GM18498 (cell line): Measurements from ENCODE around the gene KIAA0232.

Experiments
- ATAC-seq: cut with Tn5 transposase; IDR thresholded peaks from one replicate; pipeline ENCODE4 v1.9.1; 2021; ENCODE audit warnings: mild to moderate bottlenecking, moderate library complexity; ENCODE audit not compliant: unreplicated experiment

KIAA0232 gene

DNA sequence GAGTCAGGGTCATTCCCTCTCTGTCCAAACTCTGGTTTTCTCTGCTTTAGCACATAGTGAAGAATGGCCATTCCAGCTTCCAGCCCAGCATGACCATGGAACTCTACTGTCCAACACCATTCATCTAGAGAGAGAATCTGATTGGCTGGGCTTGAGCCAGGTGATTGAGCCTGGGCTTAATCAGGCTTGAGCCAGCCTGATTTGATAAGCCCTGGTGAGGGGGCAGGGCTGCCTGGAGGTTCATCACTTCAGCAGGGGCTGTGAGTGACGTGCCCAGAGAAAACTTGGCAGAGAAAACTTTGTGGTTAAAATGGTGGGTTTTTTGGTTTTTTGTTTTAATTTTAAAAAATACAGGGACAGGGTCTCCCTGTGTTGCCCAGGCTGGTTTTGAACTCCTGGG is 62.5 kb downstream of the KIAA0232 start:
- no peak for ATAC-seq

DNA sequence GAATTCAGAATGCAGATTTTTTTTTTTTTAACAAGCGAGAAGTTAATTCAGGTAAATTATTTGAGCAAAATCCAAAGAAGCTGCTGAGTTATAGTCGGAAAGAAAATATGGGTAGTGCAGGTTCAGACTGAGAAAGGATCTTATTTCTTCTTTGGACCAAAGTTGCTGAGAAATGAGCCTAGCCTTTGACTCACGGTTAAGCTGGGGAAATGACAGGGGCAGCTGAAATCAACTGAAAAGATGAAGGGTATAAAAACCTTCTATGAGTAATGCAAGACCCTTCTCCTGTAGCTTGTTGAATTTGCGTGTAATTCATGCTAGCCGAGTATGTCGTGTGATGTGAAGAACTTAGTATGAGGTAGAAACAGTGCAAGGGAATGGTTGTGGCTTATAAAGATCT is 63.0 kb downstream of the KIAA0232 start:
- ATAC-seq = no peak

DNA sequence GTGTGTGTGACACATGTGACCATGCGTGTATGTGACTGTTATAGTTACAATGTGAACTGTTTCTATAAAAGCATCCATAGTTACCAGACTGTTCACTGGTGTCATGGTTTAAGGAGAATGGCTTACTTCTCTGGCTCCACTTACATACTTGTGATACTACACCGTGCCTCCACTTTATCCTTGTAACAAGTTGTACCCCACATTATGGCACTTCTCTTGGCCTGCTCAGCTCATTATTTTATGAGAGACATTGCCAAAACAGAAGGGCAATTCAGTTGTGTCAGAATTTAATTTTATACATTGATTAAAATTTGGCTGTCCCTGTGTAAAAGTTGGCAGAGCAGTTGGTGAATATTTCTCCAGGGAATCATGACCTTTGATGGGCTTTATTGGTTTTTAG is 64.7 kb downstream of the KIAA0232 start:
- ATAC-seq = no peak

DNA sequence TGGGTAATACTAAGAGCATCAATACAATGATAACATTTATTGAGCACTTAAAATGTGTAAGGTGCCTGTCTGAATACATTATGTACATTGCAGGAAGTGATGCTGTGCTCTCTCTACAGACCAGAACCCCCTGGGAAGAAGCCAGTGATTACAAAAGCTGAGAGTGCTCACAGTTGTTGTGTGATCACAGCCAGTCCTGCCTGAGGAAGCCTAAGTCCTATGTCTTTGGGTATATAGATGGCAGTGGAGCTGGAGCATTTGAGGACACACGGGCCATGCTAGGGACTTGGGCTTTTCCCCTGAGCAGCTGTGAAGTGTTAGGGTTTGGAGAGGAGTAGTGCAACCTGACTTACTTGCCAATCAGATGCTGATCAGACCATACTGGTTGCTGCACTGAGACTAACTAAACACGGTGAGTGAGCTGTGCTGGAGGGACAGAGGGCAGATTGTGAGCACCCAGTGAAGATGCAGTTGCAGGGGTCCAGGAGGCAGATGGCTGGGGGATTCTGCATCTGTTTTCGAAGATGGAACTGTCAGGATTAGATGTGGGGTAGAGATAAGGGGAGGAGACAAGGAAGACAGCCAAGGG is 66.3 kb downstream of the KIAA0232 start:
- no peak for ATAC-seq

DNA sequence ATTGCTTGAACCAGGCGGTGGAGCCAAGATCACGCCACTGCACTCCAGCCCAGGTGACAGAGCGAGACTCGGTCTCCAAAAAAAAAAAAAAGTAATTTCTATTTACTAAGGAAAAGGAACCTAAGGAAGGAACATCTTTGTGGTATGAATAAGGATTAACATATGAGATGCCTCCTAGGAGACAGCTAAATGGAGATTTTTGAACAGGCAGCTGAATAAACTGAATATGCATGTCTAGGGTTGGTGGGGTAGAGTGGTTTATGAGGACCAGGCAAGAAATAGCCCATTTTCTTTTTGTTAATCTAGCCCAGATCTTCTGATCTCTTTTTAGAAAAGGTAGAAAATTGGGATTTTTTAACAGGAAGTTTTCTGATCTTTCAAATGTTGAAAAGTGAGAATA is 67.2 kb downstream of the KIAA0232 start:
- ATAC-seq = no peak

DNA sequence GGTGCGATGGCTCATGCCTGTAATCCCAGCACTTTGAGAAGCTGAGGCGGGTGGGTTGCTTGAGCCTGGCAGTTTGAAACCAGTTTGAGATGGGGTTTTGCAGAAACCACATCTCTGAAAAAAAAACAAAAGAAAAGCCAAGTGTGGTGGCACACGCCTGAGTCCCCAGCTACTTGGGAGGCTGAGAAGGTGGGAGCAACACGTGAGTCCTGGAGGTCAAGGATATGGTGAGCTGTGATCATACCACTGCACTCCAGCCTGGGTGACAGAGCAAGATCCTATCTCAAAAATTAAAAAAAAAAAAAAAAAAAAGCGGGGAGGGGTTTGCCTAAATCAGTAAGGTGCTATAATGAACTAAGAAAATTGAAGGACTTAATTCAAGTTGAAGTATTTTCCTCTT is 68.9 kb downstream of the KIAA0232 start:
- ATAC-seq = no peak

DNA sequence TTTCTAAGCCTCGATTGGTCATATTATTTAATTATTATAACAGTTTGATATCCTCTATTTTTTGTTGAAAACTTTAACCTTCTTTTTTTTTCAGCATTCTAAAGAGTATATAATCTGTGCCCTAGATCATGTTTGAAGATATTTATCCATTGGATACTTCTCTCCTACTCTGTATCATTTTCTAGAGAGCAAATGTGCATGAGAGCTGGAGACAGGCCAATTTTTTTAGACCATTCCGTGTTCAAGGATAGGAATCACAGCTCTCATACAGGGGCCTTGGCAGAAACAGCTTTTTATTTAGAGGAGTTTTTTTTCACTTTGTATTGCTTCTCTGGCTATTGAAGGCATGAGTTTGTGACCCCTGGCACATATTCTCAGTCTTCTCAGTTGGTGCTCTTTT is 69.4 kb downstream of the KIAA0232 start:
- no peak for ATAC-seq

DNA sequence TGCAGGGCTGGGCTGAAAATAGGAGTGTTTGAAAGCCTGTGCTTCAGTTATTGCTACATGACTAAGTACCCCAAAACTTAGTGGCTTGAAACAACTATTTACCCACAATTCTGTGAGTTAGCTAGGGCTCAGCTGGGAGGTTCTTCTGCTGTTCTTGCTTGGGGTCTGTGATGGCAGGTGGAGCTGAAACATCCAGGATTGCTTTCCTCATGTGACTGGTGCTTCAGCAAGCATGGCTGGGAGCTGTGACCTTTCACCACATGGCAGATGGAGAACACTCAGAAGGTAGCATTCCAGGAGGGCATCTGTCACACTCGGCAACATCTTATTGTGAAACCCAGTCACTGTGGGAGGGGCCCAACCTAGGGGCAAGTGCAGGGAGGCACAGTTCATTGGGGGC is 70.1 kb downstream of the KIAA0232 start:
- ATAC-seq = no peak

DNA sequence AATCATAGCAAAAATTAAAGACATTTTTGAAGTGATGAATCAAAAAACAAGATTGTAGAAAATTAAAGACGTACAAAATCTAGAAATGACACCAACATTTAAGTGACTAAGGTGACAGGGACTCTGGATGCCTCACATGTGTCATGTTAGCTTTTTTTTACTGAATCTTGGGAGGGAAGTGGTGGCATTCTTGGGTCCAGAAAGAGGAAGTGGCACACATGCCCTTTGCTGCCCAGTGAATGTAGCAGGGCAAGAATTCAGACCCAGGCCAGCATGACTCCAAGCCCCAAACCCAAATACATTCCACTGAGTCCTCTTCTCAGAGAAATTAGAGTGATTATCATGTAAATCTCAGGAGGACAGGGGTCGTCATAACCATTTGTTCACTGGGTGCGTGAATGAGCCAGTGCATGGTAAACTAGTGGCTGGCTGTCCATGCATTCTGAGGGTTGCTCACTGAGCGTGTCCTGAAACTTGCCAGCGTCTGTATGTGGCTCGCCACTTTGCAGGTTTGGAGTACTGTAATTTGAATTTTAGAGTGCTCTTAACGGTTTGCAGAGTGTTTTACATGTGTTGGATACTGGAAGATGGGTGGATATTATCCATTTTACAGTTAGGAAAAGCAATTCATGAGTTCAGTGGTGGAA is 71.7 kb downstream of the KIAA0232 start:
- peak; percentile 28 for ATAC-seq

DNA sequence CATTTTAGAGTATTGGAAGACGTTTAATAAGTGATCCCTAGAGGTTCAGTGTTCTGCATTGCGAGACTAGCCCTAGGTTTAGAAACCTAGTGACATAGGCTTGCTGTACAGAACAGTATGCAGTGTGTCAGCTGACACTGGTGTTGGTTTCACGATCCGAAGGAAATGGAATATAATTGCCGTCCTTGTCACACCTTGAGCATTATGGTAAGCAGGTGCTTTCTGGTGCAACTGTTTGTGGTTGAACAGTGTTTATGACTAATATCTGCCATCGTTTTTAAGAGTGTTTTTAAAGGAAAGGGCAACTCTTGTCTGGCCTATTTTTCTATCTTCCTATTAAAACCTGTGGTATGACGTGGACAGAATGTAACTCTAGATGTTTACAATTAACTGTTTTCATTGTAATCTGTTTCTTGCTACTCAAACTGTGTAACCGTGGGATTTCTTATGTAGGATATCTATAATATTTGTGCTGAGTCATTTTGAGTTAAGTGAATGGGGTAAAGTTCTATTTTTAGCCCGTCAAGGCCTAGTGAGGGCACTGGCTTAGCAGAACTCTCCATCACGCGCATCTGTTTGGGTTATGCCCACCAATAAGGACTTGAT is 73.3 kb downstream of the KIAA0232 start:
- ATAC-seq = peak; percentile 94

DNA sequence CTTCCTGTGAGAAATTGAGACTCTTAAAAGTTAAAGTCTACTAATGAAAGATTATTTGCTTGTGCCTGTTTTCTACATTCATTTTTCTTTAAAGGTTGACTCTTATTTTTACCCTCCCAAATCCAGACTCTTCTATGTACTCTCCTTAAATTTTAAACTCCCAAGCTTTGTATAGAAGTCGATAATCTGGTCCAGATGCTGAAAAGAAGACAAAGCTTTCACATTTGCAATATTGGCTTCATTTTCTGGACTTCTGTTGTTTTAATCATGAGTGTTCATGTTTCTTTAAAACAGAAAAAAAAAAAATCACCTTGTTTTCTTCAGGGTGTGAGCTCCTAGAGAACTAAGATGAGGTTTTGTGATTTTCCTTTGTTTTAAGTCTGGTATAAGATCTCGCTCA is 73.9 kb downstream of the KIAA0232 start:
- no peak for ATAC-seq

DNA sequence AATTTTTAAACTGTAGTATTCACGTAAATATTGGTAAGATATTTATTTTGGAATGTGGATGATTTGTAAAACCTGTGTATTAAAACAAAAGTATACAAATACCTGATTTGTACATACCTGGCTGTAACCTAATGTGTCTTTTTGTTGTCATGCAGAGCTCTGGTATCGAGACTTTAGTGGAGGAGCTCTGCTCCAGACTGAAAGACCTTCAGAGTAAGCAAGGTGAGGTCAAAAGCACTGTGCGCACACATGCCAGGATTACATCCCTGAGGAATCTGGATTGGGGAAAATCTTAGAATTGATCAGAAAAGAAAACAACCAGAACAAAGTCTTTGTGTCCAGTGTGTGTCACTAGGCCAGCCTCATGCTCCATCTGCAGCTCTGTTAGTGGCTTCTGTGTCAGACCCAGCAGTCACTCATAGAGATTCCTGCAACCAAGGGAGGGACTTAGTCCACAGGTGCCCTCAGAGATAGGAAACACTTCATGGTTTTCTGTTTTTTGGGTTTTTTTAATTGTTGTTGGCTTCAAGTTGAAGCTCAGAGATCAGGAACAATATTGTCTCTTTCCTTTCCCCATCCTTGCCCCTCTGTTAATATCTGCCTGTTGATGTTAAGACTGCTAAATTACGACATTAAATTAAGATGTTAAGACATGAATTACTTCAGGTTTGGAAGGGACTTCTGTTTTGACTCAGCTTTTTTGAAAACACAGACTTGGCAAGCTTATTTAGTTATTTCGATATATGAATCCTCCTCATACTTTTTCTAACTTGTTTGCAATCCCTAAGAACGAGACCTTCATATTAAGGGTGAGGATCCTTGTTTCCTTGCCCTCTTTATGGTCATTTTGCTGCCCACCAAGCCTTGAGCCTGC is 74.7 kb downstream of the KIAA0232 start:
- no peak for ATAC-seq

DNA sequence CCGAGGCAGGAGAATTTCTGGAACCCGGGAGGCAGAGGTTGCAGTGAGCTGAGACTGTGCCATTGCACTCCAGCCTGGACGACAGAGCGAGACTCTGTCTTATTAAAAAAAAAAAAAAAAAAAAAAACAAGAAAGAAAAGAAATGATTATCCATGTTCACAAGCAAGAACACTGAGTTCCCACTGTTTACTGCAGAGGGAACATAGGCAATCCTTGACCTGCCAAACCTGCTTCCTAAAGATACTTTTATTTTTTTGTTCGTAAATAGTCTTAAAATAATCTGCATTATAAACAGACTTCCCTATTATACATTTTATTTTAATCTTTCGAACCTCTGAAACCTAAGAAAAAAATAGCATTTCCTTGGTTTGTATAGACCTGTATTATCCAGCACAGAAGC is 76.5 kb downstream of the KIAA0232 start:
- no peak for ATAC-seq

DNA sequence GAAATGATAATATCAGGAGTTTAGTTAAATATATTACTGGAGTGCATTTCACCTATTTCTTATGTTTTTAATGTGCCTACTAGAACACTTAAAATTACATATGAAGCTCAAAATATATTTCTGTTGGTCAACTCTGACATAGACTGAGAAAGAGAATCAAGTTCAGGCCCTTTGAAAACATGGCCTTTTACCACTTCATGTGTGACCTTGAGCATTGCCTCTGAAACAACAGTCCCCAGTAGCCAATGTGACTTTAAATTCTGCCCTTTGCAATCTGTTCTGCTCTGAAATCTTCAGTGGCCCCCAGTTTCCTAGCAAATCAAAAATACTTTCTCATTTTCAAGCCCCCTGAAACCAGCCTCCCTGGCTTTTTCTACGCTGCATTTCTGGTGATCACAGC is 77.0 kb downstream of the KIAA0232 start:
- ATAC-seq = no peak

DNA sequence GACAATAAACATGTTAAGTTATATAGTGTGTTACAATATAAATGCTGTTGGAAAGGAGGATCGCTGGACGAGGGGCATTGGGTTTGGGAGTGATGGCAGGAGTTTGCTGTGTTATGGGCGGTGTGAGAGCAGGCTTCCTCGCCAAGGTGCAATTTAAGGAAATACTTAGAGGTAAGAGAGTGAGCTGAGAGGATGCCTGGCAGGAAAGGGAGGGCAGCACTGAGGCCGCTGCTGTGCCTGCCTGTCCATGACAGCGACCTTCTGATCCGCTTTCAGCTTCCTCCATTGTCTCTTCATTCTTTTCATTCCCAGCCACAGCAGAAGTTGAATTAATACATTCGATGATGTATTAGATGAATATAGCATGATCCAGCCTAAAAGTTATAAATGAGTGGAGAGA is 85.9 kb downstream of the KIAA0232 start:
- ATAC-seq = no peak

DNA sequence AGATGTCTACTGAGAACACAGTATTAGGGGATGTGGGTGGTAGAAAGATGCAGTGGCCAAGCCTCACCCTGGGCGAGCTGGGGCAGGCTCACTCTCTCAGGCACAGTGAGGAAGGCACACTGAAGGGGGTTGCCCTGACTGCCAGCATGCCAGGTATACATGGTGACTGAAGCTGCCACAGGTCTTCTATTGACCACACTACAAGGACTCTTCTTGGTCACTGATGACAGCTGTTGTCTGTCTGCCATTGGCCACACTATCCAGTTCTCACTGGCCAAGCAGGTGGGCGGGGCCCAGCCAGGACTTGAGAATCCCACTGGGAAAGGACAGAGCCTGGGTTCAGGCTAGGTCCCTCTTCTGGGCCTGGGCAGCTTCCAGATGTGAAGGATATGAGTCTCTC is 87.4 kb downstream of the KIAA0232 start:
- ATAC-seq = no peak

DNA sequence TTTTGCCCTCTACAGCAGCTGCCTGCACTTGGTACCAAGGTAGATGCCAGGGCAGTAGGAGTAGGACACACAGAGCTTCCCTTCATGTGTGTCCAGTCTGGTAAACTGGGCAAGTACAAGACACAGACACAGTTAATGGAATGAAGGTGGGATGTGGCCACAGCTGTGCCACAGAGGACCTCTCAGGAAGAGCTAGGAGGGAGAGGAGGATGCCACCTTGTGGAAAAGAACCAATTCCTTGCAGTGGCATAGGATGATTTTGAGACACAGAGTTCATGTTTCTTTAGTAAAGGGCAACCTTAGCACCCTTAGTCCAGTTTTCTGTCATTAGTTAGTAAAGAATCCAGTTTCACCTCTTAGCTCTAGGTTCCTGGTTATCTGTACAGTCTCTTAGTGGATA is 90.8 kb downstream of the KIAA0232 start:
- ATAC-seq = no peak

DNA sequence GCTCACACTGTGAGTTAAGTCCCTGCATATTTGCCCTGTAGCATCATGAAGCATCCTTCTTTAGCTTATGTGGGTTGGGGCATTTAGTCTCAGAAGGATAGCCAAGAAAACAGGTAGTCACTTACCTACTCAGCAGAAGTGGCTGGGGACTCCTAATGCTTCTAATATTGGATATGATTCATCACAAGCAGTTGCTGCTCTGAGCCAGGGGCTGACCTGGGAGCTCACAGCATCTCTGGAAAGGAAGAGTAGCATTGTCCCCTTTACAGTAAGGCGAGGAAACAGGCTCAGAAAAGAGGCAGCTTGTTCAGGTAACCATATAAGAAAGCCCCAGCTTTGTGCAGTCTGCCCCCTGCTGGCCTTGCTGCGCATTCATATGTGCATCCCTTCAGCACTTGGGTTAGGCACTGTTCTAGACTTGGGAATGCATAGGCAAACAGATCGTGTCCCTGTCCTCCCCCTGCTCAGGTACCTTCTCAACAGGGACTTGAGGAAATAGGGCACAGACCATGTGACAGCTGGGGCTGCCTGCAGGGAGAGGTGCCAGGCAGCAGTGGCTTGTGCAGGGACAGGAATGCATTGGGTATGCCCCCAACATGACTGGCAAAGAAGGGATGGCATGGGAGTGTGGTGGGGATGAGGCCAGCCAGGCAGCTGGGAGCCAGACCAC is 91.4 kb downstream of the KIAA0232 start:
- peak; percentile 66 for ATAC-seq

DNA sequence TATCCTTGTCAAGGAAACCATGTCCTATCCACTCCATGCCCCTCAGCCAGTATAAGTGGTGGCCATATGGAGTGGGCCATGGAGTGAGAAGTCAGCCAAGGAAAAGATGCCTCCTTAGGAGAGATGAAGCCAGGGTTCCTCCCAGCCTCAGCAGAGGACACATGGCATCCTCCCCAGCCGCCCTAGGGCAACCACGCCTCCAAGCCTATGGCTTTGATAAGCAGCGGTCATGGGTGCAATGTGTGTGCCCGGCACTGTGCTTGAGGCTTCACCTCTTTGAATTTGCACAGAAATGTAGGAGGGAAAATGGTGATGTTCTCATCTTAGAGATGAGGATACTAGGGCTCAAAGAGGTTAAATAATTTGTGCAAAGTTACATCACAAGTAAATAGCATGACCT is 92.5 kb downstream of the KIAA0232 start:
- no peak for ATAC-seq

DNA sequence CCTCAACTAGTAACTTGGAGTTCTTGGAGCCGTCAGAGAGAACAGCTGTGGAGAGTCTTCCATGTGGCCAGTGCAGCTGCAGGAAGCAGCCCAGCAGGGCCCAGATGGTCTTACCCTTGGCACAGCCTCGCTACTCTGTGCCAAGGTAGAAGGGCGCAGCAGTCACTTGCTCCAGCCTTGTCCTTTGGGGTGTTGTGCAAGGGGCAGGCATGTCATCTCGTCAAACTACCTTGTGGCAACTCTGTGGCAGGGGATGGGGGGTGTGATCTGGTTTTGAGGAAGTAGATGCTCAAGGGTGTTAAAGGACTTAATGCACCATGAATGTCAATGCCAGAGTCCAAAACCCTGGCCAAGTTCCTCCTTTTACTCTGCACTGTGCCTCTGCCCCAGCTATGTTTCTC is 92.9 kb downstream of the KIAA0232 start:
- ATAC-seq = no peak

DNA sequence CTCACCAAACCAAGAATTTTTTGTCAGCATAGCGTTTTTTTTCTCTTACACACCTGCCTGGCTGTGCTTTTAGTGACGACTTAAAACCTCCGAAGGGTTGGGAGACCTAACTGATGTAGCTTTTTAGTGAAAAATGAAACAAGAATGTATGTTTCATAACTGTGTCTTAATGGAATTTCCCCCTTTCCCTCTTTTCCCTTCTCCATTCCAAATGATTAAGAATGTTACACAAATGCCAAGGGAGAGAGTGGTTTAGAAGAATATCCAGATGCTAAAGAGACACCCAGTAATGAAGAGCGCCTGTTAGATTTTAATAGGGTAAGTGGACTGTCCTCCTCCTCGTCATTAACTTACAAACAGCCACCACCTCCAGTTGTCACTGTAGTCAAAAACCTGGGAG is 93.9 kb downstream of the KIAA0232 start:
- ATAC-seq = no peak
